HG03457 (cell line): ENCODE data around the gene TECPR2.

Source experiments
- ATAC-seq: cut with Tn5 transposase; IDR thresholded peaks from one replicate; pipeline ENCODE4 v1.9.1; 2021; ENCODE audit warnings: moderate number of reproducible peaks; ENCODE audit not compliant: unreplicated experiment

TECPR2 gene

DNA sequence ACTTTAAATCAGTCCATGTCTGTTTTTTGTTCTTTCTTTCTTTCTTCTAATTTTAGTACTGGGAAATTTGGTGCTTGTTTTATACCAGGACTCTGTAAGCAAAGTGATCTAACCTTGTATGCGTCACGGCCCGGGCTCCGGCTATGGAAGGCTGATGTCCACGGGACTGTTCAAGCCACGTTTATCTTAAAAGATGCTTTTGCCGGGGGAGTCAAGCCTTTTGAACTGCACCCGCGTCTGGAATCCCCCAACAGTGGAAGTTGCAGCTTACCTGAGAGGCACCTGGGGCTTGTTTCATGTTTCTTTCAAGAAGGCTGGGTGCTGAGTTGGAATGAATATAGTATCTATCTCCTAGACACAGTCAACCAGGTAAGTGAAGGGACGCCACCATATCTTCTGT lies 62.2 kb downstream of the TECPR2 start:
- no peak for ATAC-seq

GRCh38 chr14:102426796-102427195 lies 64.1 kb downstream of the TECPR2 start:
- ATAC-seq = no peak

GRCh38 chr14:102427642-102428041 lies 64.9 kb downstream of the TECPR2 start:
- no peak for ATAC-seq

DNA sequence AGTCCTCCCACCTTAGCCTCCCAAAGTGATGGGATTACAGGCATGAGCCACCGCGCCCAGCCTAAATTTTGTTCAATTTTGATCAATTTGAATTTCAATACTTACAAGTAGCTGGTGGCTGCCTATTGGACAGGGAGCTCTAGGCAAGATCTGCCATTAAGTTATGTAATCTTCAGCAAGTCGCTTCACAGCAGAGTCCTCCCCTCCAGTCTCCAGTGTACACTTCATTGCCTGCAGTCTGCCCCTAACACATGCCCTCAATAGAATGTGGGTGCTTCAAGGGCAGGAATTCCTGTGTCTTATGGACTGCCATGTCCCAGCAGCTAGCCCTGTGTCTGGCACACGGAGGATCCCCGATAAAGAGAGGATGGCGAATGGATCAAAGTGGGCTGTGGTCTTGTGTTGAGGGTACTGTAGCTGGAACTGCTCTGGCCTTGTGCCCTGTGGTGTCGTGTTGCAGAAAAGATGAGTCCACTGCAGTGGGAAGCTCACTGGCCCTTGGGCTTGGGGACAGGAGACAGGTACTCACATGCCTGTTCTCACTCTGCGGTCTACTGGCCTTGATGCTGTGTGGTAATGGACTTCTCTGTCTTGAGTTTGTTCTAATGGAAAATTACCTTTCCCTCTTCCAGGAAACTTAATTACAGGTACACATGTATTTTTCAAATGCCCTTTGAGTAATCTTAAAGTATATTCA lies 67.6 kb downstream of the TECPR2 start:
- no peak for ATAC-seq

DNA sequence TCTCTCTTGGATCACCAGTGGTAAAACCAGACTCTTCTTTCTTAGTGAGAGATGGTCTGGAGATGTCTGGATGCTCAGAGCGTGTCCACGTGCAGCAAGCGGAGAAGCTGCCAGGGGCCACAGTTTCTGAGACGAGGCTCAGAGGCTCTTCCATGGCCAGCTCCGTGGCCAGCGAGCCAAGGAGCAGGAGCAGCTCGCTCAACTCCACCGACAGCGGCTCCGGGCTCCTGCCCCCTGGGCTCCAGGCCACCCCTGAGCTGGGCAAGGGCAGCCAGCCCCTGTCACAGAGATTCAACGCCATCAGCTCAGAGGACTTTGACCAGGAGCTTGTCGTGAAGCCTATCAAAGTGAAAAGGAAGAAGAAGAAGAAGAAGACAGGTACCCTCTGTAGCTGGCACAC lies 69.0 kb downstream of the TECPR2 start:
- no peak for ATAC-seq

- no peak for ATAC-seq
Measured at GRCh38 chr14:102434647-102435175, 72.0 kb downstream of the TECPR2 start.

DNA sequence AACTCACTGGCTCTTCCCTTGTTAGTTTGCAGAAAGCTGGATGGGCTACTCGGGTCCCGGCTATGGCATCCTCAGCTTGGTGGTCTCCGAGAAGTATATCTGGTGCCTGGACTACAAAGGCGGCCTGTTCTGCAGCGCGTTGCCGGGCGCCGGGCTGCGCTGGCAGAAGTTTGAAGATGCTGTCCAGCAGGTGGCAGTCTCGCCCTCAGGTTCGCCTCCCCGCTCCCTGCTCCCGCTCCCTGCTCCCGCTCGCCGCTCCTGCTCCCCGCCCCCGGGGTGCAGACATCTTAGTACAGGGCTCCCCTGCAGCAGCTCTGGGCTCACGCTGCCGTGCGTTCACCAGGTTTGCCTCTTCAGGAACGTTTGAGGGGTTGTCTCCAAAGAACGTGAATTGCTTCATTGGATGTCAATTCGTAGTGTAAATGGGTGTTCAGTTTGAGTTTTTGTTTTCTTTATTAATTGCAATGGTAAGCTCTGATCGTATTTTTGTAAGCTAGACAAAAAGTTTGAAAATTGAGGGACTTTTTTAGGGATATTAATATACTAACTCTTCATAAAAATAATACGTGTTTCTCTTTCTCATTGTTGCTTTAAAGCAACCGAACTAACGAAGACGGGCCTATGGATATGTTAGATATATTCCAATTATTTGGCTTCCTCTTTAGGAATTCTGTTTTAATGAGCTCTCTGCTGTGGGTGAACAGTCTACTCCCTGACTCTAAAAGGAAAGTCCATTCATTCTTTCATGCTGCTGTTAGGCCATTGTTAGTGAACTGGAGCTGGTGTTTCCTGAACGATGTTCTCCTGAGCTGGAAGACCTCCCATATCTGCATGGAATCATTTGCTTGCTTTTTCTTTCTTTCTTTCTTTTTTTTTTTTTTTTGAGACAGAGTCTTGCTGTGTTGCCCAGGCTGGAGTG lies 75.5 kb downstream of the TECPR2 start:
- ATAC-seq = no peak

DNA sequence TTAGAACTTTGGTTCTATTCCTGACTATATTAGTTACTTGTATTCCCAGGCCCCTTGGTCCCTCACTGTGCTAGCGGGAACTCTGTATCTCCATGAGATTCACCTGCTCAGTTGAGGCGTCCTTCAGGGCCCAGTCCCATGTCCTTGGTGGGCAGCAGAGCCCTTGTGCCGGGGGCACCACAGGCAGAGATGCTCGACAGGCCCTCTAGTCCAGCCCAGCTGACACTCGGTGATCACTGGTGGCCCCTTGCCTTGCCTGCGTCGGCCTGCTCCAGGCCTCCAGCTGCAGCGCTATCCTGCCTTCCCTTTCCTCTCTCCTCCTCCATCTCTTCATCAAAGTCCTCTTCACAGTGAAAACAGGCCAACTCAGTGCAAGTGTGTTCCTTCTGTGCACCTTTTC lies 76.8 kb downstream of the TECPR2 start:
- no peak for ATAC-seq

- no peak for ATAC-seq
Measured at GRCh38 chr14:102440392-102440791, 77.7 kb downstream of the TECPR2 start.

DNA sequence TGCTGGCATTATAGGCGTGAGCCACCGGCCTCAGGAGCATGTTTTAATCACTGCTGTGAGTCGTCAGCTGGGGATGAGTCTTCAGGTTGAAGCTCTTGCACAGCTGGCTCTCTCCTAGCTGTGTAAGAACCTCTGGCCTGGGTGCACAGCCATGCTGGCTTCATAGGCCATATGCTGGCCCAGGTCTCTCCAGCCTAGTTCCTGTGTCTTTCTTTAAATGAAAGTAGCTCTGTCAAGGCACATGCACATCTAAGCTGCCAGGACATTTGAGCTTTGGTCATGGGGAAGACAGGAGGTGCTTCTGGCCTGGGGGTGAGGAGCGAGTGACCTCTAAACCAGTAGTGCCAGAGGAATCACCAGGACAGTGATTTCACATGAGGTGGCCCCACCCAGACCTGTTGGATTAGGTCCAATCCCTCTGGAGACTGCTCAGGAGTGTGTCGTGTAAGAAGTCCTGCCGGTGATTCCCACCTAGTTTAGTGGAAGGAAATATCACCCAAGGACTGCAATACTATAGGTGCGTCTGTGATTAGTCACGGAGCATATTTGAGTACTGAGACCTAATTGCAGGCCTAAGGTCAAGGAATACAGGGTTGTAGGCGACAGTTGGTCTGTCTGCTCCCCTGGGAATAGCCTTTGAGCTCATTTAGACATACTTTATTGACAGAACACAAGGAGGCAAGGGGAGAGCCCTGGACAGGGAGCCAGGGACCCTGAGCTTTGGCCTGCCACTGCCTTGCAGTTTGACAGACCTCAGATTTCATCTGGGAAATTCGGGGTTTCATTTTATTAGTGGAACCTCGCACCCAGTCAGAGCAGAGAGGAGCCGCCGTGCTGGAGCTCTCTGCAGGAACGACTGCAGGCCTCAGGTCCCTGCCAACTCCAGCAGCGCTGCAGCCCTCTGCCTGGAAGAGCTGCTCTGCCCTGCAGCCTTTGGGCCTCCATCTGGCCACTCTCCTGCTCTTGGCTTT lies 79.8 kb downstream of the TECPR2 start:
- ATAC-seq = no peak

GRCh38 chr14:102445066-102445465 lies 82.3 kb downstream of the TECPR2 start:
- ATAC-seq = no peak

GRCh38 chr14:102445641-102446040 lies 82.9 kb downstream of the TECPR2 start:
- ATAC-seq = no peak

DNA sequence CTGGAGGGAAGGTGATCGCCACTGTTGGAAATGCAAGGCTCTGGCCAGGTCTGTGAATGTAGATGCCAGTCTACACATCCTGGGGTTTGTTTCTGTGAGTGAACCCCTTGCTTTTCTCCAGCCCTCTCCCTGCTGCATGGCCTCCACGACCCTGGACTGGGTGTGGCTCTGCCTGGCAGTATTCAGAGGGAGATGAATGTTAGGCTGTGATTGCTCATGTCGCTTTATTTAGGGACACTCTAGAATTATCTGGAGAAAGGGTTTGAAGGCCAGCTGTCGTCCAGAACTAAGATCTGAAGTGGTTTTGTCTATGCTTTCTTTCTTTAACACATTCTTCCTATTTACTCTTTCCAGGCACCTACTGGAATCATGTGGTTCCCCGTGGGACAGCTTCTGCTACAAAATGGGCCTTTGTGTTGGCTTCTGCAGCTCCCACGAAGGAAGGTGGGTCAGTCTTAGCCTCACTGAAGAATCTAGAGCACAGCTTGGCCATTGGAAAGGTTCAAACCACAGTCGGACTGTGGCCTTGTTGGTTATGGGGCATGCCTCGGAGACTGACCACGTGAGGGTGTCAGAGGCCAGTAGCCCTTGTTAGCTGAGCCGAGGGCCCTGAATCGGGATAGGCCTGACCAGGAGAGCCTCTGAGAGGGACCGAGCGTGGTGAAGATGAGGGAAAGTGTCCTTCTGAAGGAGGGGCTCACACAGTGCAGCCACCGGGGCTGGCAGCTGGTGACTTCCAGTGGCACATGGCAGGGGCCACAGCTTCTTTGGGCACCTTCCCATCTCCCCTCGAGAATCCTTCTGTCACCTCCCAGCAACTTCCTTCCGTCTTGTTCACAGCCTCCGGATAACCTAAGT lies 87.7 kb downstream of the TECPR2 start:
- no peak for ATAC-seq

DNA sequence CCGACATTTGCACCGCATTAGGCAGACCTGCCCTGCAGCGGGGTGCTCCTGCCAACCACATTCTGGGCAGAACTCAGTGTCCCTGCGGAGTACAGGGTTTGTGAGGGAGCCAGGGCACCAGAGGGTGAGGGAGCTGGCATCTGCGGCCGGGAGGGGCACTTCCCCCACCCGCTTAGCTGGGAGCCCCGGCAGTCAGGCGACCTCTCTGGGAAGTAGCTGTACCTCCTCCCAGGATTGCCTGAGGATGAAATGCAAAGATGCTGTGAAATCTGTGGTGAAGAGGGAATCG lies 88.3 kb downstream of the TECPR2 start:
- no peak for ATAC-seq

GRCh38 chr14:102452302-102452701 lies 89.6 kb downstream of the TECPR2 start:
- no peak for ATAC-seq

- ATAC-seq = no peak
Measured at GRCh38 chr14:102454711-102455110, 92.0 kb downstream of the TECPR2 start.

DNA sequence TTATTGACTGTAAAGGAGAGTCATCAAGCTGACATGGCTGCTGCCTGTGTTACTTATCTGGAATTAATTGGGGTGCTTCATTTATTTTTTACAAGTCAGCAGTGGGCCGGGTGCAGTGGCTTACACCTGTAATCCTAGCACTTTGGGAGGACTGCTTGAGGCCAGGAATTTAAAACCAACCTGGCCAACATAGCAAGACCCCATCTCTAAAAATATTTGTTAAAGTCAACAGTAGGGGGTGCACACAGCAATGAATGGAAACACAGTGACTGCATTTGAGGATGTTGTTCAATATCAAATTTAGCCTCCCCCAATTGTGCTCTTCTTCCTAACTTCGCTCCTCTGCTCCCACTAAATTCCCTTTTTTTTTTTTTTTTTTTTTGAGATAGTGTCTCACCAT lies 94.8 kb downstream of the TECPR2 start:
- ATAC-seq = no peak

DNA sequence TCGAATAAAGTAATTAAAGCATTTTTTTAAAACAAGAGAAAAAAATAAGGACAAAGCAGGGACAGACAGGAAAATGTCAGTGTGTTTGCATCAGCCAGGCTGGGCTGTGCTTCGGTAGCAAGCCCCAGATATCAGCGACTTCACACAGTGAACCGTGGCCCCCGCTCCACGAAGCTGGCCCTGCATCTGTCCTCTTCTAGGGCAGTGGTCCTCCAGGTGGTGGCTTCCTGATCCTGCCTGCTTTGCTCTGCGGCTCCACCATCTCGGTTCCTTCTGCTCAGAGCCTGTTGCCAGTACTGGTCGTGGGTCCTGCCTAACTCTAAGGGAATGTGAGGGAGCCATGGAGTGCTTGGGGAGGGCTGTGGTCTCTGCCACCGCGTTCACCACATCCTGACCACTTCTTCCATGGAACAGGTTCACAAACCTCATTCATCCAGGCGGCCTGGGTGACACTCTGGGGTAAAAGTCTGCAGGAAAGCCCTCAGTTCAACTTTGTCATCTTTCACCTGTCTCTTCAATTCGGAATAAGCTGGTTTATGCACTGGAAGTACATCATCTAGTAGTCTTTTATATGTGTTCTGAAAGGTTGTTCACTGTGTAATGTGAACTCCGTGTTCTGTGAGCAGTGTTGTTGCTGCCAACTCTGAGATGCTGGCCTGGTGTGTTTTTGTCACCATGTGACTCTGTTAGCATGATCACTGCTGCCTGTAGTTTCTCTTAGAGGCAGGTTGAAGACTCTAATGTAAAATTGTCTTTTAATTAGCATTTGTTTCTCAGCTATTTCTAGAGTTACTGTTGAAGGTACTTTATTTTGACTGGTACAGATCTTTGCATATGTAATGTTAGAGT lies 99.0 kb downstream of the TECPR2 start:
- ATAC-seq = no peak

- ATAC-seq = no peak
Measured at GRCh38 chr14:102462391-102462790, 99.7 kb downstream of the TECPR2 start.
